ENCODE measurements around the gene MAP3K12.

Gene MAP3K12

DNA sequence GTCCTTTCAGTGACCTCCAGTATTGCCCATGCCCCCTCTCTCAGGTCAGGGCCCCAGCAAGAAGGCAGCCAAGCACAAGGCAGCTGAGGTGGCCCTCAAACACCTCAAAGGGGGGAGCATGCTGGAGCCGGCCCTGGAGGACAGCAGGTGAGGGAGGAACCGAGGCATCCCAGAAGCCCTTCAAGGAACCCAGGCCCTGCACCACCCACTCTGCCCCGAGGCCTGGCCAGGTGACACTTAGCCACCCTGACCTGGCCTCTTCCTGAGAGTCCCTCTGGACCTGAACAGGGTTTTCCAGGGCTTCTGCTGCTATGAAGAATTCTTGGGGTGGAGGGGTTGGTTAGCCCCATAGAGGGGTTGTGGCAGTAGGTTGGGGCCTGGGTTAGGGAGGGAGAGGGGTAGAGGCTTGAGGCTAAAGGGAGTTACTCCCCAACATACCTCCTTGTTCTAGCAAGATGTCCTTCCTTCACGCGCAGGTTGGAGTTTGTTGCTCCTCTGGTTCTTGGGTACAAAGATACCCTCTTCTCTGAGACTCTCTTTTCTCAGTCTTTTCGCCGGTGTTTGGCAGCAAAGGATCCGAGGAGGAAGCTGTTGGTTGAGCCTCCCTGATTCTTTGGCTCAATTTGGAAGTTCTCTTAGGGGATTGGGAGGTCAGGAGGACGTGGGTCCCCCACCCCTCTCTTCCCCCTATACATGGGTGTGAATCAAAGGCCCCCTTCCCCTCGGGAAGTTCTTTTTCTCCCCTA lies 3.9 kb upstream of the MAP3K12 start:
- TF ChIP-seq, protein P1, sequence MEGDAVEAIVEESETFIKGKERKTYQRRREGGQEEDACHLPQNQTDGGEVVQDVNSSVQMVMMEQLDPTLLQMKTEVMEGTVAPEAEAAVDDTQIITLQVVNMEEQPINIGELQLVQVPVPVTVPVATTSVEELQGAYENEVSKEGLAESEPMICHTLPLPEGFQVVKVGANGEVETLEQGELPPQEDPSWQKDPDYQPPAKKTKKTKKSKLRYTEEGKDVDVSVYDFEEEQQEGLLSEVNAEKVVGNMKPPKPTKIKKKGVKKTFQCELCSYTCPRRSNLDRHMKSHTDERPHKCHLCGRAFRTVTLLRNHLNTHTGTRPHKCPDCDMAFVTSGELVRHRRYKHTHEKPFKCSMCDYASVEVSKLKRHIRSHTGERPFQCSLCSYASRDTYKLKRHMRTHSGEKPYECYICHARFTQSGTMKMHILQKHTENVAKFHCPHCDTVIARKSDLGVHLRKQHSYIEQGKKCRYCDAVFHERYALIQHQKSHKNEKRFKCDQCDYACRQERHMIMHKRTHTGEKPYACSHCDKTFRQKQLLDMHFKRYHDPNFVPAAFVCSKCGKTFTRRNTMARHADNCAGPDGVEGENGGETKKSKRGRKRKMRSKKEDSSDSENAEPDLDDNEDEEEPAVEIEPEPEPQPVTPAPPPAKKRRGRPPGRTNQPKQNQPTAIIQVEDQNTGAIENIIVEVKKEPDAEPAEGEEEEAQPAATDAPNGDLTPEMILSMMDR (IDR thresholded peaks at IDR 0.05) = no peak
- no peaks in the 10 kb centered on the region for H3K9me3 ChIP-seq
- H3K4me3 ChIP-seq (ENCODE audit: low read depth in 1 of 2, low read length in 1 of 2) = no peak overlapping the region
- peaks cover 12% of the 10 kb centered on the region for H3K27me3 ChIP-seq
- H3K4me1 ChIP-seq (ENCODE audit: control insufficient read depth in 1 of 2, insufficient read depth in 1 of 2, low read depth in 1 of 2, low read length in 1 of 2) = peaks cover 22 to 27% of the 10 kb centered on the region in 2 experiments
- H3K36me3 ChIP-seq = peaks cover 8% of the 10 kb centered on the region
- H3K27ac ChIP-seq = no peak overlapping the region

DNA sequence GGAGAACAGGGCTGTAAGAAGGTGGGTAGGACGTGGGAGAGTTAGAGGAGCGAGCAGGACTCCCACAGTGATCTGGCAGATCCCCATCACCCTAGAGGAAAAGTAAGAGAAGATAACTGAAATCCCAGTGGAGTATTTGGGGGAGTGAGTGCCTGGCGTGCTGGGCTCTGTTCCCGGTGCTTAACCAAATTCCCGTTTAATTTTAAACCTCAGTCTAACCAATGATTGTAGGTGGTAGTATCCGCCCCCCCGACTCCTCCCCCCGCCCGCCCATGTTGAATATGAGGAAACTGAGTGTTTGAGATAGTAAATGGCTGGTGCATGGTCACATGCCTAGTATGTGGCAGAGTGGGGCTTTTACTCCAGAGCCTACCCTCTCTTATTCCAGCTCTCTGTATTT lies 3.1 kb upstream of the MAP3K12 start:
- Histone ChIP-seq H3K27me3 (peaks cover 13% of the 10 kb centered on the region), H3K9me3 (no peaks in the 10 kb centered on the region), H3K36me3 (peaks cover 5% of the 10 kb centered on the region), H3K27ac (peak overlapping the region; percentile 90), H3K4me3 (ENCODE audit: low read depth in 1 of 2, low read length in 1 of 2) (no peak overlapping the region), H3K4me1 (ENCODE audit: control insufficient read depth in 1 of 2, insufficient read depth in 1 of 2, low read depth in 1 of 2, low read length in 1 of 2) (peaks cover 22 to 27% of the 10 kb centered on the region in 2 experiments)
- TF ChIP-seq, protein P1 (IDR thresholded peaks at IDR 0.05) = no peak

DNA sequence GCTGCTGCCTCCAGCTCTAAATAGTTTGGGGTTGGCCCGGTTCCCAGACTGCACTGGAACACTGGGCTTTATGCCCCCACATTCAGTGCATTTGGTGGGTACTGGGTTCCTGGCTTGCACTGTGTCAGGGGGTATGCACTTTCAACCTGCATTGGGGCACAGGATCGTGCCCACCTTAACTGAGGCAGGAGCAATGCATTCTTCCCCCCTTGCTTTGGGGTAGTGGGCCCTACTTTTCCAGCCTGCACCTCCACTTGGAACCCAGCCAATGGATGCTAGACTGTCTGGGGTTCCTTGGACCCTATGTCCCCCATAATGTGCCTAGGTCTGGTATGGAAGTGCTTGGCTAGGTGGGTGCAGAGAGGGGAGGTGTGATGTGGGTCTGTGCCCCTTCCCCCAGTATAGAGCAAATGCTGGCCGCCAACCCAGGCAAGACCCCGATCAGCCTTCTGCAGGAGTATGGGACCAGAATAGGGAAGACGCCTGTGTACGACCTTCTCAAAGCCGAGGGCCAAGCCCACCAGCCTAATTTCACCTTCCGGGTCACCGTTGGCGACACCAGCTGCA lies 2.4 kb upstream of the MAP3K12 start:
- TF ChIP-seq, protein P1 (IDR thresholded peaks at IDR 0.05) = no peak
- H3K27ac ChIP-seq = peak overlapping the region; percentile 90
- H3K4me3 ChIP-seq (ENCODE audit: low read depth in 1 of 2, low read length in 1 of 2) = peak overlapping the region; percentile 72 to 78
- no peaks in the 10 kb centered on the region for H3K36me3 ChIP-seq
- H3K4me1 ChIP-seq (ENCODE audit: control insufficient read depth in 1 of 2, insufficient read depth in 1 of 2, low read depth in 1 of 2, low read length in 1 of 2) = peaks cover 22 to 27% of the 10 kb centered on the region in 2 experiments
- peaks cover 13% of the 10 kb centered on the region for H3K27me3 ChIP-seq
- H3K9me3 ChIP-seq = no peaks in the 10 kb centered on the region

DNA sequence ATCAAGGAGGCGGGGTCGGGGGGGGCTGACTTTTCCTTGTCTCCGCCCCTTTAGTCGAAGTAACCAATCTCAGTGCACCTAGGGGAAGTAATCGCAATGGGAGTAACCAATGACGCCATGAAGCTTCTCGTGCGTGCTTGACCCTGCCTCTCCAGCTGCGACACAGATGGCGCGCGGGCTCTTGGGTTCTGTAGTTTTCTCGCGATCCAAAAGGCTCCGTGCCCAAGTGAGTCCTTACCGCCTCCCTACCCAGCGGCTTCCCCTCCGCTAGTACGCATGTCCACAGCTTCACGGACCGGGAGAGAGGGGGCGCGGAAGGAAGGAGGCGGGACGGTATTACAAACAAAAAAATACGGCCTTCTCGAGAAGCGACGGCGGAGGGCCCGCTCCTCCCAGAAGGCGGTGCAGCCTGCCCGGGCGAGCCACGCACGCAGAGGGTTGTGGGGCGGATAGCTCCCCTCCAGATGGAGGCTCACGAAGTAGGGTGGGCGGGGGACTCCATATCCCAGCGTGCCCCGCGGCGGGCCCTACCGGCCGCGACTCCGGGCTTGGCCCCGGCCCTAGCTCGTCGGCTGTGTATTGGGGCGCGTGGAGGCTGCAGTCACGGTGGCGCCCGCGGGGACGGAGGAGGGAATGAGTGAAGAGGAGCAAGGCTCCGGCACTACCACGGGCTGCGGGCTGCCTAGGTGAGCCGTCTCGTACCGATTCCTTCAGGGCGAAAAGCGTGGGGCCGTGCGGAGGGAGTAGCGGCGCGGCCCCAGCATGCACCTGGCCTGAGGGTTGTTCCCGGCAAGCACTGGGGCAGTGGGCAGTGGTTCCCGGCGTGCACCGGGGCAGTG lies 1.7 kb upstream of the MAP3K12 start, which contains the start of gene TARBP2:
Gene TARBP2 (plus strand): TSS at position 508 of the 839 bp plus-strand sequence. CDS start 126 bp downstream, at position 634.
- TF ChIP-seq, protein P1 (IDR thresholded peaks at IDR 0.05) = peak; percentile 21
- H3K4me1 ChIP-seq (ENCODE audit: control insufficient read depth in 1 of 2, insufficient read depth in 1 of 2, low read depth in 1 of 2, low read length in 1 of 2) = peaks cover 22 to 27% of the 10 kb centered on the region in 2 experiments
- peak within 1 kb of the TSS; percentile 72 to 78 for H3K4me3 ChIP-seq (ENCODE audit: low read depth in 1 of 2, low read length in 1 of 2)
- H3K36me3 ChIP-seq = no peaks in the 10 kb centered on the region
- no peaks in the 10 kb centered on the region for H3K9me3 ChIP-seq
- H3K27me3 ChIP-seq = peaks cover 13% of the 10 kb centered on the region
- peak within 1 kb of the TSS; percentile 90 for H3K27ac ChIP-seq

DNA sequence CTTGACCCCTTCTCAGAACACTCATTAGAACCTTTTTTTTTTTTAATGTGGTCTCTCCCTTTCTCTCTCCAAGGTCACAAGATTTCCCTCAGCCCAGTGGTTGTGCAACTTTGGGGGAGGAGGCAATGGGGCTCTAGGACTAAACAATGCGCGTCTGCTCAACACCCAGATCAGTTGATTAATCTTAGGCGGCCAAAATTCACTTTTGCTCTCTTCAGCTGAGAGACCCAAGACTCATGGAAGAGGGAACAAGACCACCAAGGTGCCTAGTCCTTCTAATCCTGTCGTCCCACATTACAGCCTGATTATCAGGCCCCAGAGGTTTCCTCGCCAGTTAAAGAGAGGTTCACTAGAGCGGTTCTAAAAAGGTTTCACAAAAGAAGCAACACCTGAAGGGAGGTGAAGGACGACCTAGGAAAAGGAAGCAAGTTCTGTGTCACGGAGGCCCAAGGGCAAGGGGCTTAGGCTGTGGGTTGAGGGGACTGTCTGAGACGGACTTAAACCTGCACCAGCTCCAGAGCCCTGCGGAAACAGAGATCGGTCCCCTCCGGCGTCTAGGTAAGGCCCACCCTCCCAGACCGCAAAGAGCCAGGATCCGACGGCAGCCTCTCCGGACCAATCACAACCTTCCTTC lies 1.0 kb upstream of the MAP3K12 start:
- H3K4me1 ChIP-seq (ENCODE audit: control insufficient read depth in 1 of 2, insufficient read depth in 1 of 2, low read depth in 1 of 2, low read length in 1 of 2) = peaks cover 22 to 27% of the 10 kb centered on the region in 2 experiments
- peak overlapping the region; percentile 72 to 78 for H3K4me3 ChIP-seq (ENCODE audit: low read depth in 1 of 2, low read length in 1 of 2)
- H3K27me3 ChIP-seq = peaks cover 13% of the 10 kb centered on the region
- H3K9me3 ChIP-seq = no peaks in the 10 kb centered on the region
- TF ChIP-seq, protein P1 (IDR thresholded peaks at IDR 0.05) = no peak
- peak overlapping the region; percentile 90 for H3K27ac ChIP-seq
- no peaks in the 10 kb centered on the region for H3K36me3 ChIP-seq

Data from neutrophil (primary cell).